GM15510 (cell line): Measurements from ENCODE around the gene CAPNS2.

Source experiments
- POLR2A ChIP-seq: IDR thresholded peaks from 3 replicates; pipeline ENCODE4 v1.6.1; 2011; ENCODE audit warnings: borderline replicate concordance; ENCODE audit not compliant: insufficient read length; ENCODE audit errors: extremely low read depth

The CAPNS2 gene

DNA sequence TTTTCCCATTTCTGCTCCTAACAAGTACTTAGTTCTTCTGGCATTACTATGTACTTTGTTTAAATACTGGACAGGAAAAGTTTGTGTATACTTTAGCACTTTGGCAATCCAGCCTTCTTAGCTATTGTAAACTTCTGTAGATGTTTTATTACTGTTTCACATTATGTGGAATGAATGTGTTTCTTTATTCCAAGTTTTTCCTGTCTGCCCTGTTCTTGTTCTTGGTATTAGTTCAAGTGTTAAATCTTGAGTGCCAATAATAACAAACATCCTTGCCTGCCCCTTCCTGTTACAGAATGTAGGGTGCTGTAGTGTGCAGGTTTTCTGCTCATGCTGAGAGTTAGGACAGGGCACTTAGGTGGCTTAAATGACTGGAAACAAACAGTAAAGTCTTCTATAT, 7.3 kb upstream of the CAPNS2 start:
- no peak for TF ChIP-seq POLR2A

- no peak for TF ChIP-seq POLR2A
These were observed 6.5 kb upstream of the CAPNS2 start for GRCh38 chr16:55559933-55560516.

DNA sequence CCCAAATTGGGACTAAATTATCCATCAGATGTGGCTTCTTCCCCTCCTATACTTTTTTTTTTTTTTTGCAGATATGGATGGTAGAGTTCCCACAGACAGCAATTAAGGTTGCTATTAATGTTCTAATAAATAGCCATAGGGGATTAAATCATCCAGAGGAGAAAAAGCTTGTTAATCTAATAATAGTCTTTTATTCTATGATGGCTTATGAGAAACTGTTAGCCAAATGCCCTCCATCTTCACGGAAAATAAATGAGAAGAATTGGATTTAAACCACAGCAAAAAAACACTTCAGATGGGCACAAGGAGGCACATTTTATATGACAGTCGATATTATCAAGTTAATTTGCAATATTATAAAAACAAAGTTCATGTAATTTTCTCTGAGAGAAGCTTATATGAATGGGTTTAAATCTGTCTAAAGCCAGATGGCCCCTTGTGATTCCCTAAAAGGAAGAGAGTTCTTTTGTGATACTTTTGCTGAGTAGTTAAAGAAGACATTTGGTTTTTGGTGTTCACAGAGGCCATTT, 5.1 kb upstream of the CAPNS2 start:
- no peak for TF ChIP-seq POLR2A

DNA sequence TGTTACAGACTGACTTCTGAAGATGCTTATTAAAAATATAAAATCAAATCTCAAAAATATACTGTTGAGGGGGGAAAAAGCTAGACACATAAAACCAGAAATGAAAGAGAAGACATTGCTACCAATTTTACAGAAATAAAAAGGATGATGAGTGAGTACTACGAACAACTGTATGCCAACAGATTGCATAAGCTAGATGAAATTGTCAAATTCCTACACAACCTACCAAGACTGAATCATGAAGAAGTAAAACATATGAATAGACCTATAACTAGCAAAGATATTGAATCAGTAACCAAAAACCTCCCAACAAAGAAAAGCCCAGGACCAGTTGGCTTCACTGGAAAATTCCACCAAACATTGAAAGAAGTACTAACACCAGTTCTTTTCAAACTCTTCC, 3.5 kb upstream of the CAPNS2 start:
- TF ChIP-seq POLR2A: no peak

GRCh38 chr16:55563797-55564196, 2.7 kb upstream of the CAPNS2 start:
- no peak for TF ChIP-seq POLR2A

GRCh38 chr16:55565086-55565485, 1.4 kb upstream of the CAPNS2 start:
- TF ChIP-seq POLR2A: no peak

DNA sequence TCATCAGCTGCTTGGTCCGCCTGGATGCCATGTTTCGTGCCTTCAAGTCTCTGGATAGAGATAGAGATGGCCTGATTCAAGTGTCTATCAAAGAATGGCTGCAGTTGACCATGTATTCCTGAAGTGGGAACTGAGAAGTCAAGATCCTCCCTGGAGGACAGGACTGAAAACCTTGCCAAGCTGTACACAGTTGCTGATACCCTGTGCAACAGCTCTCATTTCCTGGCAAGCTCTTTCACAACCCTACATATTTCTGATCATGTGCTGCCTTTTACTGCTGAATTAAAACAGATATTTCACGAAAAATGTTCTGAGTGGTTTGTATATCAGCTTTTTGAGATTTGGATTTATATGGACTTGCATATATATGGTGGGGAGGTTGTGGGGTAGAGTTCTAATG, 898 bp downstream of the CAPNS2 start:
- no peak for TF ChIP-seq POLR2A

DNA sequence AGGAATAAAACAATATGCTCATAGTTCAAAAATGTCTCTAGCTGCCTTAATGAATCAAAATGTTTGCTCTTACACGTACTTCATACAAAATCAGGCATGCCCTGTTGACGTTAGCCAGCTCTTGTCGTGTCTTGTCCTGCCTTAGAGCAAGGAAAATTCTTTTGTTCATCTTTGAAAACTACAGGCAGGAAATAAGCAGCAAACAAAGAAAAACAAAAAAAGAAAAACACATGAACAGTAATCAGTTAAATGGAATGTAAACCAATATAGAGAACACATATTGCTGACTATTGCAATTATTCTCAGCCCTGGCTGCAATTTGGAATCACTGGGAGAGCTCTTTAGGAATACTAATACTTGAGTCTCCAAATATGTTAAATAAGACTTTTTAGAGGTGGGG, 1.7 kb downstream of the CAPNS2 start:
- no peak for TF ChIP-seq POLR2A

GRCh38 chr16:55569025-55569424, 2.5 kb downstream of the CAPNS2 start:
- no peak for TF ChIP-seq POLR2A

GRCh38 chr16:55570159-55570558, 3.7 kb downstream of the CAPNS2 start:
- no peak for TF ChIP-seq POLR2A

- no peak for TF ChIP-seq POLR2A
These were observed 4.9 kb downstream of the CAPNS2 start for GRCh38 chr16:55571191-55571897.

DNA sequence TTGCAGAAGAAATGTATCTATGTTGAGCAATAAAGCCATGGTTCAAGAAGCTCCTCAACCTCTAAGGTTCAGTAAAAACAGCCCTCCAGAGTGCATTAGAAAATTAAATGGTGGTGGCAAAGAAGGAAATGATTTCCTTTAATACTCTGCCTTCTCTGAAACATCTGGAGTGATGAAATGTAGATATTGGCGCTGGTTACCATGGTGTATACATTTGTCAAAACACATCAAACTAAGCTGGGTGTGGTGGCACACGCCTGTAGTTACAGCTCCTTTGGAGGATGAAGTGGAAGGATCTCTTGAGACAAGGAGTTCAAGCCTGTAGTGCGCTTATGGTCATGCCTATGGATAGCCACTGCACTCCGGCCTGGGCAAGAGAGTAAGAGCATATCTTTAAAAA, 6.0 kb downstream of the CAPNS2 start:
- TF ChIP-seq POLR2A: no peak

DNA sequence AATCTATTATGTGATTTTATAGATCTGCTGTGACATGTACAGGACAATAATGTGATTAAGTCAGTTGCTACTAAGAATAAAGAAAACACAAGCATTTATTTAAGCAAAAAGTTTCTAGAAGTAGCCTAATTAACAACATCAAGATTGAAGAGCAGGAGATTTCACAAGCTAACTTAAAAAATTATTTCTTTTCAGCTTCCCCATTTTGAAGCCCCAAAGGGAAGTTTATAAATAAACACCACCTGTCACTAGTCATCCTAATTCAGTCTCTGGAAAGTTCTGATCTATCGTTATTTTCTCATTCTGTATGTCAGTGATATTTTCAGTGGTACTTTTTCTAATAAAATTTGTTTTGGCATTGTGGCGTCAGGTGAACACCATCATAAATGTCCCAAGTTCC, 8.3 kb downstream of the CAPNS2 start:
- TF ChIP-seq POLR2A: no peak

- TF ChIP-seq POLR2A: no peak
These were observed 9.0 kb downstream of the CAPNS2 start for GRCh38 chr16:55575496-55575895.

DNA sequence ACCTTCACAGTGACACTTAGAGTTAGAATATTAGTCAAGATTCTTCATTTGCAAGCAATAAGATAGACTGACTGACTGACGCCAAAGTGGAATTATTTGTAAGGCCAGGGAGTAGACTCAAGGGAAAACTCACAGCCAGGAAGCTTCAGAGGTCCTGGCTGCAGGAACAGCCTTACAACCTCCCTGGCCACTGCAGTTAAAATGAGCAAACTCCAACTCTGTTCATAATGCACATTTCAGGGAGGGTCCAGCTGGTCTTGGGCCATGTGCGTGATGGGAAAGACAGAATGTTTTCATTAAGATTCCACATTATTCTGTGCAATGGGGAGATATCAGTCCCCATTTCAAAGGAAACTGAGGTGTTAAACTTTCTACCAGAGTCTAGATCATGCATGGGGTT, 9.9 kb downstream of the CAPNS2 start:
- TF ChIP-seq POLR2A: no peak

GRCh38 chr16:55577887-55578286, 11.4 kb downstream of the CAPNS2 start:
- TF ChIP-seq POLR2A: no peak
